Measurements from ENCODE around the gene PEX1.
"Not testable (repeated sequence)": the region's sequence is repeated elsewhere in the genome, so short reads cannot be mapped to it uniquely, and the experiment has no call there.

PEX1 gene

GRCh38 chr7:92489634-92490033 lies 38.7 kb downstream of the PEX1 start:
- WGBS (ENCODE audit: insufficient coverage): 100% methylated on average over 1 of the region's 1 CpG
- Histone ChIP-seq H3K4me3 (ENCODE audit: control insufficient read depth in 1 of 7, extremely low read depth in 1 of 7, insufficient read depth in 4 of 7, low read depth in 2 of 7, low read length in 6 of 7) (no peak overlapping the region), H3K36me3 (ENCODE audit: control insufficient read depth in 4 of 4, insufficient read depth in 4 of 4, low read length in 3 of 4) (peaks cover 26 to 75% (median 40%) of the 10 kb centered on the region in 4 experiments), H3K9me3 (ENCODE audit: control extremely low read depth in 1 of 5, control insufficient read depth in 4 of 5, insufficient read depth in 2 of 5, low read depth in 1 of 5, low read length in 4 of 5) (no peaks in the 10 kb centered on the region), H3K27ac (ENCODE audit: insufficient read depth in 1 of 2, low read depth in 1 of 2, low read length in 2 of 2, poor library complexity in 1 of 2, severe bottlenecking in 2 of 2) (no peak overlapping the region), H3K4me1 (ENCODE audit: control extremely low read depth in 1 of 4, control insufficient read depth in 4 of 4, insufficient read depth in 4 of 4, low read length in 3 of 4) (no peaks in the 10 kb centered on the region), H3K27me3 (replicated peaks in 2 of 5; ENCODE audit: control insufficient read depth in 4 of 5, insufficient read depth in 5 of 5, low read length in 4 of 5) (no peaks in the 10 kb centered on the region)
- no peak for DNase-seq
- CTCF ChIA-PET: no interaction called here
- POLR2A ChIA-PET: interaction anchor here (0.7 kb wide), 1 partner anchor 14 kb away, joined by 5 read pairs; no protein-coding TSS in a partner anchor

GRCh38 chr7:92487804-92488203 lies 40.5 kb downstream of the PEX1 start:
- H3K9me3 ChIP-seq (ENCODE audit: control extremely low read depth in 1 of 5, control insufficient read depth in 4 of 5, insufficient read depth in 2 of 5, low read depth in 1 of 5, low read length in 4 of 5): no peaks in the 10 kb centered on the region
- peaks cover 19 to 62% (median 33%) of the 10 kb centered on the region in 4 experiments for H3K36me3 ChIP-seq (ENCODE audit: control insufficient read depth in 4 of 4, insufficient read depth in 4 of 4, low read length in 3 of 4)
- POLR2A ChIA-PET: no interaction called here
- H3K4me1 ChIP-seq (ENCODE audit: control extremely low read depth in 1 of 4, control insufficient read depth in 4 of 4, insufficient read depth in 4 of 4, low read length in 3 of 4): no peaks in the 10 kb centered on the region
- CTCF ChIA-PET: no interaction called here
- H3K27ac ChIP-seq (ENCODE audit: insufficient read depth in 1 of 2, low read depth in 1 of 2, low read length in 2 of 2, poor library complexity in 1 of 2, severe bottlenecking in 2 of 2): no peak overlapping the region
- no peaks in the 10 kb centered on the region for H3K27me3 ChIP-seq (replicated peaks in 2 of 5; ENCODE audit: control insufficient read depth in 4 of 5, insufficient read depth in 5 of 5, low read length in 4 of 5)
- H3K4me3 ChIP-seq (ENCODE audit: control insufficient read depth in 1 of 7, extremely low read depth in 1 of 7, insufficient read depth in 4 of 7, low read depth in 2 of 7, low read length in 6 of 7): no peak overlapping the region
- no peak for DNase-seq

DNA sequence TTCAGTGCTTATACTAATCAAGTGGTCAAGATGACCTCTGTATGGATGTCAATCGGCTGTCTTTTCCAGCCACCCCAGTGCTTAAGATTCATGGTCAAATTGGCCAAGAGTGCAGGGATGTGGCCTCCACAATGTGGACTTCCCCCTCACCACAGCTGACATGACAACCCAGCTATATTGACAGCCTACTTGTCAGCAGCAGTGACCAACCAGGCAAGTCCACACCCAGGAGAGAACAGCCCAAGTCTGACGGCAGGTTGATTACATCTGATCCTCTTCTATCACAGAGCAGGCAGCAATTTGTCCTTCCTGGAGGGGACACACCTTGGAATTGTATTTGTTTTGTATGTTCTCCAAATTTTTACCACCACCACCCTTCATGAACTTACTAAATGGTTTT lies 42.3 kb downstream of the PEX1 start:
- ChIA-PET CTCF (interaction anchor here (0.6 kb wide), 1 partner anchor 461 kb away, joined by 3 read pairs; no protein-coding TSS in a partner anchor), POLR2A (no interaction called here)
- WGBS (ENCODE audit: insufficient coverage): 100% methylated on average over 1 of the region's 2 CpGs

DNA sequence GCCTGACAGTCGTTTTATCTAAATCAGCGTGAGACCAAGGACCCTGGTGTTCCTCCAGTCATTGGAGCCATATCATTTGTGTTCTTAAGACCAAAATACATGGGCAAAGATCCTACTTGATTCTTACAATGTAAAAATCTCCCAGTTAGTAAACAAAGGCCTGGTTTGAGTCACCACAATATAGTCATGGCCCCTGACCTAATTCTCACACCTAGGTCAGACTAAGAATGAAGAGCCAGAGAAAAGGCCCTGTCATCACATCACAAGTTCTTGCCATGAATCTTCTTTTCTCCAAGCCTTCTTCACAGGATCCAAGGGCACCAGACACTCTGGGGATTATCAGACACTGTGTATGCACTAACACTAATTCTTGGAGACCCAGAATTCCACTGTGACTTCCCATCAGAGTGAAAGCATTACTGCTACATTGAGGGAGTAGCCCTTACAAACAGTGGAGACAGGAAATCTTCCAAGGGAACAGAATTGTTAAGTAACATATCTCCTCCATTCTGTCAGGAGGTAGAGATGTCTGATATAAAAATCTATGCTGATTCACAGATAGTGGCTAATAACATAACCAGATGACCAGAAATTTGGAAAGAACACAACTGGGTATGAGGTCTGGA lies 42.9 kb downstream of the PEX1 start:
- H3K9me3 ChIP-seq (ENCODE audit: control extremely low read depth in 1 of 5, control insufficient read depth in 4 of 5, insufficient read depth in 2 of 5, low read depth in 1 of 5, low read length in 4 of 5): no peaks in the 10 kb centered on the region
- no peaks in the 10 kb centered on the region for H3K27me3 ChIP-seq (replicated peaks in 2 of 5; ENCODE audit: control insufficient read depth in 4 of 5, insufficient read depth in 5 of 5, low read length in 4 of 5)
- DNase-seq: no peak
- POLR2A ChIA-PET: no interaction called here
- 94% methylated on average over 2 of the region's 2 CpGs for WGBS (ENCODE audit: insufficient coverage)
- H3K36me3 ChIP-seq (ENCODE audit: control insufficient read depth in 4 of 4, insufficient read depth in 4 of 4, low read length in 3 of 4): peaks cover 12 to 42% (median 23%) of the 10 kb centered on the region in 4 experiments
- CTCF ChIA-PET: no interaction called here
- H3K4me1 ChIP-seq (ENCODE audit: control extremely low read depth in 1 of 4, control insufficient read depth in 4 of 4, insufficient read depth in 4 of 4, low read length in 3 of 4): no peaks in the 10 kb centered on the region
- H3K27ac ChIP-seq (ENCODE audit: insufficient read depth in 1 of 2, low read depth in 1 of 2, low read length in 2 of 2, poor library complexity in 1 of 2, severe bottlenecking in 2 of 2): no peak overlapping the region
- no peak overlapping the region for H3K4me3 ChIP-seq (ENCODE audit: control insufficient read depth in 1 of 7, extremely low read depth in 1 of 7, insufficient read depth in 4 of 7, low read depth in 2 of 7, low read length in 6 of 7)

More for the DNA sequence above, 42.3 kb downstream of the PEX1 start:
- H3K4me3 ChIP-seq (ENCODE audit: control insufficient read depth in 1 of 7, extremely low read depth in 1 of 7, insufficient read depth in 4 of 7, low read depth in 2 of 7, low read length in 6 of 7): no peak overlapping the region
- no peak overlapping the region for H3K27ac ChIP-seq (ENCODE audit: insufficient read depth in 1 of 2, low read depth in 1 of 2, low read length in 2 of 2, poor library complexity in 1 of 2, severe bottlenecking in 2 of 2)
- H3K4me1 ChIP-seq (ENCODE audit: control extremely low read depth in 1 of 4, control insufficient read depth in 4 of 4, insufficient read depth in 4 of 4, low read length in 3 of 4): no peaks in the 10 kb centered on the region
- no peaks in the 10 kb centered on the region for H3K27me3 ChIP-seq (replicated peaks in 2 of 5; ENCODE audit: control insufficient read depth in 4 of 5, insufficient read depth in 5 of 5, low read length in 4 of 5)
- DNase-seq: no peak
- peaks cover 13 to 48% (median 26%) of the 10 kb centered on the region in 4 experiments for H3K36me3 ChIP-seq (ENCODE audit: control insufficient read depth in 4 of 4, insufficient read depth in 4 of 4, low read length in 3 of 4)
- H3K9me3 ChIP-seq (ENCODE audit: control extremely low read depth in 1 of 5, control insufficient read depth in 4 of 5, insufficient read depth in 2 of 5, low read depth in 1 of 5, low read length in 4 of 5): no peaks in the 10 kb centered on the region

DNA sequence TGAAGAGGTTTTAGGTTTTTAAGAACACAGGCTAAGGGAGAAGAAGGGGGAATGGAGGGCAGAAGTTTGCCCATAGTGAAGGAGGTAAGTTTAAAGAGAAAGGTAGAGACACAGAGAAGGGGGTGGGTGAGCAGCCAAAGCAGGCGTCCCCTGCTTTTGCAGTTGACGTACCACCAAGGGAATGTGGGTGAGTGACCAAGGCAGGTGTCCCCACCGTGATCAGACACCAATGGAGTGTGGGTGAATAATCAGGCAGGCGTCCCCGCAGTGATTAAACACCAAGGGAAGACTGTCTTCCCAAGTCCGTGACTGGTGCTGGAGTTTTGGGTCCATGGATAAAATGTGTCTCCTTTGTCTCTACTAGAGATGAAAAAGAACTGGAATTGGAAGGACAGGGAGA lies 44.1 kb downstream of the PEX1 start:
- H3K4me1 ChIP-seq (ENCODE audit: control extremely low read depth in 1 of 4, control insufficient read depth in 4 of 4, insufficient read depth in 4 of 4, low read length in 3 of 4); CTCF ChIA-PET; H3K9me3 ChIP-seq (ENCODE audit: control extremely low read depth in 1 of 5, control insufficient read depth in 4 of 5, insufficient read depth in 2 of 5, low read depth in 1 of 5, low read length in 4 of 5); DNase-seq; POLR2A ChIA-PET; H3K4me3 ChIP-seq (ENCODE audit: control insufficient read depth in 1 of 7, extremely low read depth in 1 of 7, insufficient read depth in 4 of 7, low read depth in 2 of 7, low read length in 6 of 7); H3K27me3 ChIP-seq (replicated peaks in 2 of 5; ENCODE audit: control insufficient read depth in 4 of 5, insufficient read depth in 5 of 5, low read length in 4 of 5); H3K27ac ChIP-seq (ENCODE audit: insufficient read depth in 1 of 2, low read depth in 1 of 2, low read length in 2 of 2, poor library complexity in 1 of 2, severe bottlenecking in 2 of 2): not testable (repeated sequence)
- peaks cover 8 to 31% (median 20%) of the 10 kb centered on the region in 4 experiments for H3K36me3 ChIP-seq (ENCODE audit: control insufficient read depth in 4 of 4, insufficient read depth in 4 of 4, low read length in 3 of 4)
- 98% methylated on average over 6 of the region's 6 CpGs for WGBS (ENCODE audit: insufficient coverage)

GRCh38 chr7:92483624-92484023 lies 44.7 kb downstream of the PEX1 start:
- H3K4me1 ChIP-seq (ENCODE audit: control extremely low read depth in 1 of 4, control insufficient read depth in 4 of 4, insufficient read depth in 4 of 4, low read length in 3 of 4); DNase-seq; CTCF ChIA-PET; H3K4me3 ChIP-seq (ENCODE audit: control insufficient read depth in 1 of 7, extremely low read depth in 1 of 7, insufficient read depth in 4 of 7, low read depth in 2 of 7, low read length in 6 of 7); H3K9me3 ChIP-seq (ENCODE audit: control extremely low read depth in 1 of 5, control insufficient read depth in 4 of 5, insufficient read depth in 2 of 5, low read depth in 1 of 5, low read length in 4 of 5); H3K27me3 ChIP-seq (replicated peaks in 2 of 5; ENCODE audit: control insufficient read depth in 4 of 5, insufficient read depth in 5 of 5, low read length in 4 of 5); H3K27ac ChIP-seq (ENCODE audit: insufficient read depth in 1 of 2, low read depth in 1 of 2, low read length in 2 of 2, poor library complexity in 1 of 2, severe bottlenecking in 2 of 2); POLR2A ChIA-PET: not testable (repeated sequence)
- peaks cover 3 to 26% (median 18%) of the 10 kb centered on the region in 4 experiments for H3K36me3 ChIP-seq (ENCODE audit: control insufficient read depth in 4 of 4, insufficient read depth in 4 of 4, low read length in 3 of 4)
- 95% methylated on average over 5 of the region's 6 CpGs for WGBS (ENCODE audit: insufficient coverage)

- H3K27ac ChIP-seq (ENCODE audit: insufficient read depth in 1 of 2, low read depth in 1 of 2, low read length in 2 of 2, poor library complexity in 1 of 2, severe bottlenecking in 2 of 2); H3K36me3 ChIP-seq (ENCODE audit: control insufficient read depth in 4 of 4, insufficient read depth in 4 of 4, low read length in 3 of 4); POLR2A ChIA-PET; CTCF ChIA-PET; H3K27me3 ChIP-seq (replicated peaks in 2 of 5; ENCODE audit: control insufficient read depth in 4 of 5, insufficient read depth in 5 of 5, low read length in 4 of 5); DNase-seq; H3K4me3 ChIP-seq (ENCODE audit: control insufficient read depth in 1 of 7, extremely low read depth in 1 of 7, insufficient read depth in 4 of 7, low read depth in 2 of 7, low read length in 6 of 7); H3K9me3 ChIP-seq (ENCODE audit: control extremely low read depth in 1 of 5, control insufficient read depth in 4 of 5, insufficient read depth in 2 of 5, low read depth in 1 of 5, low read length in 4 of 5); H3K4me1 ChIP-seq (ENCODE audit: control extremely low read depth in 1 of 4, control insufficient read depth in 4 of 4, insufficient read depth in 4 of 4, low read length in 3 of 4): not testable (repeated sequence)
- WGBS (ENCODE audit: insufficient coverage): 91% methylated on average over 4 of the region's 4 CpGs
These were observed 49.2 kb downstream of the PEX1 start for GRCh38 chr7:92479146-92479545.
